GM21528 (cell line): ENCODE data around the gene UBE2H.
"Not testable (repeated sequence)": the region's sequence is repeated elsewhere in the genome, so short reads cannot be mapped to it uniquely, and the experiment has no call there.

Experiments
- ATAC-seq: cut with Tn5 transposase; IDR thresholded peaks from one replicate; pipeline ENCODE4 v1.9.1; 2021; ENCODE audit warnings: mild to moderate bottlenecking, moderate library complexity; ENCODE audit not compliant: unreplicated experiment, low FRiP score

UBE2H gene

GRCh38 chr7:129882531-129882930 lies 70.2 kb downstream of the UBE2H start:
- ATAC-seq: no peak

GRCh38 chr7:129877146-129877792 lies 75.5 kb downstream of the UBE2H start:
- no peak for ATAC-seq

- ATAC-seq: no peak
Measured at GRCh38 chr7:129875745-129876411, 76.9 kb downstream of the UBE2H start.

- ATAC-seq: no peak
Measured at GRCh38 chr7:129875160-129875559, 77.6 kb downstream of the UBE2H start.

GRCh38 chr7:129874722-129875121 lies 78.0 kb downstream of the UBE2H start:
- no peak for ATAC-seq

- ATAC-seq: no peak
Measured at GRCh38 chr7:129872054-129872453, 80.7 kb downstream of the UBE2H start.

GRCh38 chr7:129870668-129871067 lies 82.1 kb downstream of the UBE2H start:
- ATAC-seq: no peak

- no peak for ATAC-seq
Measured at GRCh38 chr7:129866251-129866650, 86.5 kb downstream of the UBE2H start.

- no peak for ATAC-seq
Measured at GRCh38 chr7:129865925-129866201, 86.9 kb downstream of the UBE2H start.

GRCh38 chr7:129865093-129865924 lies 87.5 kb downstream of the UBE2H start:
- ATAC-seq: no peak

- not testable (repeated sequence) for ATAC-seq
Measured at GRCh38 chr7:129864676-129865075, 88.1 kb downstream of the UBE2H start.

- no peak for ATAC-seq
Measured at GRCh38 chr7:129864042-129864441, 88.7 kb downstream of the UBE2H start.

GRCh38 chr7:129862682-129863081 lies 90.1 kb downstream of the UBE2H start:
- ATAC-seq: no peak

GRCh38 chr7:129860784-129861183 lies 92.0 kb downstream of the UBE2H start:
- ATAC-seq: not testable (repeated sequence)

- no peak for ATAC-seq
Measured at GRCh38 chr7:129859183-129859582, 93.6 kb downstream of the UBE2H start.

- ATAC-seq: no peak
Measured at GRCh38 chr7:129858490-129858889, 94.3 kb downstream of the UBE2H start.

GRCh38 chr7:129857313-129857712 lies 95.4 kb downstream of the UBE2H start:
- no peak for ATAC-seq

- no peak for ATAC-seq
Measured at GRCh38 chr7:129855935-129856717, 96.6 kb downstream of the UBE2H start.

- no peak for ATAC-seq
Measured at GRCh38 chr7:129855234-129855673, 97.5 kb downstream of the UBE2H start.

GRCh38 chr7:129854401-129854800 lies 98.4 kb downstream of the UBE2H start:
- ATAC-seq: no peak
